CD4-positive, CD25-positive, alpha-beta regulatory T cell (primary cell): ENCODE measurements around the gene ZNF682. TPM values are rescaled to one million over a fixed set of nuclear protein-coding genes. Genes with fewer than 3 reads are reported as not detected.
"Not testable (repeated sequence)": the region's sequence is repeated elsewhere in the genome, so short reads cannot be mapped to it uniquely, and the experiment has no call there.

Experiments used
- ATAC-seq, 2 donors: fragments of 150-1000 bp; cut with Tn5 transposase; one replicate each; pipeline ENCODE4 v1.10.0; 2021; ENCODE audit warnings: low read depth in 2 of 2, moderate number of reproducible peaks in 2 of 2, moderate library complexity in 1 of 2
- DNase-seq, 3 donors: peaks; one replicate each; pipeline versions ENCODE4 v3.0.0 to v3.0.0-alpha.2; 2012 to 2022; ENCODE audit warnings: mixed read lengths in 1 of 3
- H3K27ac ChIP-seq: one replicate; pipeline ENCODE4 v1.7.0; 2013; ENCODE audit warnings: mild to moderate bottlenecking, low read length; ENCODE audit not compliant: insufficient read depth, poor library complexity, severe bottlenecking
- H3K27me3 ChIP-seq: one replicate; pipeline ENCODE4 v1.7.0; 2013; ENCODE audit warnings: low read length; ENCODE audit not compliant: control insufficient read depth, insufficient read depth
- H3K36me3 ChIP-seq: one replicate; pipeline ENCODE4 v1.7.0; 2013; ENCODE audit warnings: mild to moderate bottlenecking, low read length, moderate library complexity; ENCODE audit not compliant: control insufficient read depth, insufficient read depth
- H3K4me1 ChIP-seq: 2 replicates; pipeline ENCODE4 v1.7.0; 2013; ENCODE audit warnings: mild to moderate bottlenecking, low read length; ENCODE audit not compliant: insufficient read depth, control insufficient read depth, poor library complexity, severe bottlenecking
- H3K4me3 ChIP-seq: one replicate; pipeline ENCODE4 v1.7.0; 2013; ENCODE audit warnings: low read depth, mild to moderate bottlenecking, low read length, moderate library complexity
- H3K9me3 ChIP-seq, 2 experiments: 1 replicate in 1 of 2; 2 replicates in 1 of 2; pipeline ENCODE4 v1.7.0; 2013; ENCODE audit warnings: low read length in 2 of 2, mild to moderate bottlenecking in 1 of 2, moderate library complexity in 1 of 2; ENCODE audit not compliant: control insufficient read depth in 2 of 2
- H3K27ac Mint-ChIP-seq, 3 donors: one replicate each; pipeline ENCODE4 v1.8.0; 2020 to 2022; ENCODE audit warnings: mild to moderate bottlenecking in 3 of 3, mixed read lengths in 3 of 3, moderate library complexity in 2 of 3
- H3K27me3 Mint-ChIP-seq: one replicate; pipeline ENCODE4 v1.8.0; 2022; ENCODE audit warnings: mild to moderate bottlenecking, mixed read lengths
- H3K36me3 Mint-ChIP-seq: one replicate; pipeline ENCODE4 v1.8.0; 2020; ENCODE audit warnings: mixed read lengths
- H3K4me1 Mint-ChIP-seq, 4 donors: one replicate each; pipeline ENCODE4 v1.8.0; 2020 to 2022; ENCODE audit warnings: mixed read lengths in 4 of 4, mild to moderate bottlenecking in 1 of 4
- H3K4me3 Mint-ChIP-seq, 4 donors: one replicate each; pipeline ENCODE4 v1.8.0; 2020 to 2022; ENCODE audit warnings: mild to moderate bottlenecking in 4 of 4, mixed read lengths in 4 of 4, moderate library complexity in 3 of 4
- H3K9me3 Mint-ChIP-seq, 7 donors: one replicate each; pipeline ENCODE4 v1.8.0; 2020 to 2022; ENCODE audit warnings: mixed read lengths in 7 of 7, mild to moderate bottlenecking in 3 of 7, moderate library complexity in 2 of 7
- polyA plus RNA-seq, 4 donors: library from polyadenylated mRNA; unstranded; fragments of 300-500 nt; fragmentation: Illumina TruSeq; gene quantifications; one replicate each; pipeline ENCODE4 v1.2.3, GENCODE V29; 2021
- total RNA-seq: library from RNA; stranded (reverse); gene quantifications from one replicate; pipeline ENCODE4 v1.2.3, GENCODE V29; 2022

Gene ZNF682
- total and polyA plus RNA-seq, 5 donors from 2014 or later, result 3.8 to 10.8 (median 6.4) TPM

- not testable (repeated sequence) for H3K36me3 ChIP-seq, H3K4me3 ChIP-seq, H3K27me3 ChIP-seq, H3K4me1 Mint-ChIP-seq, H3K4me1 ChIP-seq, H3K27ac ChIP-seq, H3K27me3 Mint-ChIP-seq, ATAC-seq, H3K9me3 ChIP-seq, H3K4me3 Mint-ChIP-seq, DNase-seq, H3K9me3 Mint-ChIP-seq, H3K36me3 Mint-ChIP-seq, H3K27ac Mint-ChIP-seq
These were observed 6.4 kb upstream of the ZNF682 start for GRCh38 chr19:20045742-20046141.

GRCh38 chr19:20044663-20045062 lies 5.4 kb upstream of the ZNF682 start:
- Histone ChIP-seq H3K27me3 (peaks cover 3% of the 10 kb centered on the region), H3K4me3 (no peak overlapping the region), H3K27ac (no peak overlapping the region), H3K9me3 (peaks cover 0 to 3% of the 10 kb centered on the region in 2 experiments), H3K36me3 (no peaks in the 10 kb centered on the region), H3K4me1 (no peaks in the 10 kb centered on the region)
- no peak overlapping the region for H3K27ac Mint-ChIP-seq
- no peaks in the 10 kb centered on the region for H3K36me3 Mint-ChIP-seq
- ATAC-seq, result no peak
- H3K27me3 Mint-ChIP-seq, result no peaks in the 10 kb centered on the region
- H3K9me3 Mint-ChIP-seq, result peaks cover 0 to 5% (median 0%) of the 10 kb centered on the region in 7 donors
- H3K4me3 Mint-ChIP-seq, result no peak overlapping the region
- peaks cover 0 to 5% (median under 1%) of the 10 kb centered on the region in 4 donors for H3K4me1 Mint-ChIP-seq
- DNase-seq, result no peak

GRCh38 chr19:20038358-20039202 lies 725 bp downstream of the ZNF682 start:
- H3K4me1 Mint-ChIP-seq, result peaks cover 7 to 27% (median 19%) of the 10 kb centered on the region in 4 donors
- peaks cover 11% of the 10 kb centered on the region for H3K36me3 Mint-ChIP-seq
- Histone ChIP-seq H3K27me3 (no peaks in the 10 kb centered on the region), H3K27ac (peak overlapping the region; percentile 76), H3K4me3 (peak overlapping the region; percentile 82), H3K4me1 (peaks cover 10% of the 10 kb centered on the region), H3K36me3 (peaks cover 3% of the 10 kb centered on the region), H3K9me3 (no peaks in the 10 kb centered on the region)
- H3K9me3 Mint-ChIP-seq, result peaks cover 0 to 4% (median 0%) of the 10 kb centered on the region in 7 donors
- H3K27me3 Mint-ChIP-seq, result peaks cover 5% of the 10 kb centered on the region
- peak overlapping the region; percentile 95 to 97 (median 96) for H3K4me3 Mint-ChIP-seq
- no peak for ATAC-seq
- peak overlapping the region; percentile 91 to 98 (median 95) for H3K27ac Mint-ChIP-seq
- peak in 1 of 3 donors; percentile 30 for DNase-seq

GRCh38 chr19:20035935-20036334 lies 3.4 kb downstream of the ZNF682 start:
- peaks cover 5% of the 10 kb centered on the region for H3K27me3 Mint-ChIP-seq
- DNase-seq, result no peak
- Histone ChIP-seq H3K27ac (no peak overlapping the region), H3K36me3 (peaks cover 3% of the 10 kb centered on the region), H3K4me1 (peaks cover 10% of the 10 kb centered on the region), H3K27me3 (no peaks in the 10 kb centered on the region), H3K9me3 (no peaks in the 10 kb centered on the region), H3K4me3 (no peak overlapping the region)
- peaks cover 27% of the 10 kb centered on the region for H3K36me3 Mint-ChIP-seq
- no peak overlapping the region for H3K4me3 Mint-ChIP-seq
- no peak overlapping the region for H3K27ac Mint-ChIP-seq
- peaks cover 7 to 27% (median 20%) of the 10 kb centered on the region in 4 donors for H3K4me1 Mint-ChIP-seq
- peaks cover 0 to 2% (median 0%) of the 10 kb centered on the region in 7 donors for H3K9me3 Mint-ChIP-seq
- no peak for ATAC-seq

- H3K9me3 Mint-ChIP-seq, result peaks cover 0 to 4% (median 0%) of the 10 kb centered on the region in 7 donors
- peaks cover 43% of the 10 kb centered on the region for H3K36me3 Mint-ChIP-seq
- DNase-seq (no peak), ATAC-seq (no peak)
- H3K27me3 Mint-ChIP-seq, result no peaks in the 10 kb centered on the region
- H3K27me3 ChIP-seq, result no peaks in the 10 kb centered on the region
- peaks cover 0 to 5% (median 0%) of the 10 kb centered on the region in 4 donors for H3K4me1 Mint-ChIP-seq
- peaks cover 8% of the 10 kb centered on the region for H3K36me3 ChIP-seq
- no peak overlapping the region for H3K27ac ChIP-seq
- no peaks in the 10 kb centered on the region for H3K4me1 ChIP-seq
- H3K4me3 ChIP-seq, result no peak overlapping the region
- no peak overlapping the region for H3K4me3 Mint-ChIP-seq
- no peak overlapping the region for H3K27ac Mint-ChIP-seq
- H3K9me3 ChIP-seq, result peaks cover 0 to 3% of the 10 kb centered on the region in 2 experiments
These were observed 10.7 kb downstream of the ZNF682 start for GRCh38 chr19:20028611-20029010.

- H3K9me3 Mint-ChIP-seq, result peaks cover 0 to 49% (median 19%) of the 10 kb centered on the region in 7 donors
- H3K4me1 ChIP-seq, result no peaks in the 10 kb centered on the region
- DNase-seq, result no peak
- ATAC-seq, result no peak
- H3K4me3 Mint-ChIP-seq, result no peak overlapping the region
- H3K4me1 Mint-ChIP-seq, result peaks cover 0 to 4% (median 1%) of the 10 kb centered on the region in 4 donors
- peaks cover 30% of the 10 kb centered on the region for H3K36me3 Mint-ChIP-seq
- no peak overlapping the region for H3K4me3 ChIP-seq
- H3K9me3 ChIP-seq, result peaks cover 63 to 74% of the 10 kb centered on the region in 2 experiments
- H3K27me3 Mint-ChIP-seq, result no peaks in the 10 kb centered on the region
- peaks cover 12% of the 10 kb centered on the region for H3K36me3 ChIP-seq
- no peaks in the 10 kb centered on the region for H3K27me3 ChIP-seq
- H3K27ac Mint-ChIP-seq, result no peak overlapping the region
- no peak overlapping the region for H3K27ac ChIP-seq
These were observed 33.6 kb downstream of the ZNF682 start for GRCh38 chr19:20005741-20006140.

- Mint-ChIP-seq H3K36me3 (no peaks in the 10 kb centered on the region), H3K27ac (peak overlapping the region in 1 of 3 donors; percentile 24), H3K4me1 (no peaks in the 10 kb centered on the region), H3K9me3 (peaks cover 0 to 19% (median 7%) of the 10 kb centered on the region in 7 donors), H3K4me3 (no peak overlapping the region), H3K27me3 (no peaks in the 10 kb centered on the region)
- peak in 2 of 3 donors; percentile 6 to 10 for DNase-seq
- Histone ChIP-seq H3K36me3 (no peaks in the 10 kb centered on the region), H3K27ac (no peak overlapping the region), H3K9me3 (peaks cover 14 to 43% of the 10 kb centered on the region in 2 experiments), H3K4me3 (no peak overlapping the region), H3K4me1 (no peaks in the 10 kb centered on the region), H3K27me3 (no peaks in the 10 kb centered on the region)
- no peak for ATAC-seq
These were observed 41.5 kb downstream of the ZNF682 start for GRCh38 chr19:19997656-19998268.
